Lower leg skin (tissue), 4 donors: ENCODE results near the gene FCHSD1. TPM values are rescaled to one million over a fixed set of nuclear protein-coding genes. Genes with fewer than 3 reads are reported as not detected.

Source experiments
- DNase-seq, 2 donors: peaks; one replicate each; pipeline ENCODE4 v3.0.0-alpha.2; 2019; ENCODE audit warnings: low spot score in 2 of 2
- H3K4me3 ChIP-seq: fragments of 200-600 bp; sonication (generic); 2 replicates; pipeline ENCODE4 v1.5.1; 2017; ENCODE audit warnings: mild to moderate bottlenecking, low read depth; ENCODE audit not compliant: poor library complexity, severe bottlenecking
- POLR2A ChIP-seq, 2 donors: fragments of 450-650 bp; IDR thresholded peaks; one replicate each; pipeline ENCODE4 v1.6.1; 2016 to 2017; ENCODE audit warnings: antibody characterized with exemption in 2 of 2, mild to moderate bottlenecking in 1 of 2, moderate library complexity in 1 of 2
- WGBS, 2 donors: methylation state at CpG; one replicate each; pipeline ENCODE4 v1.1.5; 2018; 5-methylcytosine and 5-hydroxymethylcytosine counted together
- intact Hi-C: fragments of 100-400 bp; cut with DNase I; formaldehyde crosslinking; loops from one replicate; pipeline ENCODE4 v1.15.0; 2023; ENCODE audit warnings: low total_unique reads
- total RNA-seq, 4 donors: library from RNA; depleted of rRNA; stranded (reverse); fragments of >200 nt; gene quantifications; one replicate each; pipeline ENCODE4 v1.1.0, GENCODE V29; 2016
- TF ChIP-seq, protein P1 (sequence below), 3 donors: fragments of 450-650 bp; IDR thresholded peaks; one replicate each; pipeline ENCODE4 v1.5.1; 2016; ENCODE audit warnings: antibody characterized with exemption in 3 of 3, mild to moderate bottlenecking in 3 of 3, moderate library complexity in 2 of 3

FCHSD1 gene
- total RNA-seq, 4 donors from 2014 or later: 72.1 to 136 (median 101) TPM

DNA sequence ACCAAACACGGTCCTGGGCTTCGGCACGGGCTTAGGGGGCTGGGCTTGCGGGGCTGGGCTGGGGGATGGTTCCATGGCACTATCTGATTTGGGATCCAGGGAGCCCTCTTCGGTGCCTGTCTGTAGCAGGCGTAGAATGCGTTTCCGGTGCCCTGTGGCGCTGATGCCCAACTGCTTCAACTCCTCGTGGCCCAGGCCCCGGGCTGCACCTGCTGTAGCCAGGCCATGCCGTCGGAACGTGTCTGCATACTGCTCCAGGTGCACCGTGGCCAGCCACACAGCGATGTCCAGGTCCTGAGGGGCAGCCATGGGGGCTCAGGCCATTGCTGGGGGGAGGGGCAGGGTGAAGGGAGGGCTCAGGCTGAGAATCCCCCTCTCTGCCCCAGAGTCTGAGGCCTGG lies 29.0 kb upstream of the FCHSD1 start:
- intact Hi-C loops: no loop called here
- no peak overlapping the region for H3K4me3 ChIP-seq
- TF ChIP-seq, protein P1, sequence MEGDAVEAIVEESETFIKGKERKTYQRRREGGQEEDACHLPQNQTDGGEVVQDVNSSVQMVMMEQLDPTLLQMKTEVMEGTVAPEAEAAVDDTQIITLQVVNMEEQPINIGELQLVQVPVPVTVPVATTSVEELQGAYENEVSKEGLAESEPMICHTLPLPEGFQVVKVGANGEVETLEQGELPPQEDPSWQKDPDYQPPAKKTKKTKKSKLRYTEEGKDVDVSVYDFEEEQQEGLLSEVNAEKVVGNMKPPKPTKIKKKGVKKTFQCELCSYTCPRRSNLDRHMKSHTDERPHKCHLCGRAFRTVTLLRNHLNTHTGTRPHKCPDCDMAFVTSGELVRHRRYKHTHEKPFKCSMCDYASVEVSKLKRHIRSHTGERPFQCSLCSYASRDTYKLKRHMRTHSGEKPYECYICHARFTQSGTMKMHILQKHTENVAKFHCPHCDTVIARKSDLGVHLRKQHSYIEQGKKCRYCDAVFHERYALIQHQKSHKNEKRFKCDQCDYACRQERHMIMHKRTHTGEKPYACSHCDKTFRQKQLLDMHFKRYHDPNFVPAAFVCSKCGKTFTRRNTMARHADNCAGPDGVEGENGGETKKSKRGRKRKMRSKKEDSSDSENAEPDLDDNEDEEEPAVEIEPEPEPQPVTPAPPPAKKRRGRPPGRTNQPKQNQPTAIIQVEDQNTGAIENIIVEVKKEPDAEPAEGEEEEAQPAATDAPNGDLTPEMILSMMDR (IDR thresholded peaks at IDR 0.05): no peak
- no peak for TF ChIP-seq POLR2A (IDR thresholded peaks at IDR 0.05)
- WGBS, 2 donors: 88 to 93% methylated on average over 3 to 15 of the region's 16 CpGs
- no peak for DNase-seq

DNA sequence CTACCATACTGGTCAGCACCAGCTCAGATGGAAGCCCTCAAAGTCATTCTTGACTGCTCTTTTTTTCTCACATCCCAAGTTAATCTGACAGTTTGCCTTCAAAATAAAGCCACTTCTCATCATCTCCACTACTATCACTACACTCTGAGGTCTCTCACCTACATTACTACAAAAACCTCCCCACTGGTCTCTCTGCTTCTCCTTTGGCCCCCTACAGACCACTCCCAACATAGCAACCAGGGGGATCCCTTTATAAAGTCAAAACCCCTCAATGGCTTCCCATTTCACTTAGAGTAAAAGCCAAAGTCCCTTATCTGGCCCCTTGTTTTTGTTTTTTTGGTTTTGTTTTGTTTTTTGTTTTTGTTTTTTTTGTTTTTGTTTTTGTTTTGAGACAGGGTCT lies 26.2 kb upstream of the FCHSD1 start:
- intact Hi-C loops: no loop called here
- H3K4me3 ChIP-seq: no peak overlapping the region

DNA sequence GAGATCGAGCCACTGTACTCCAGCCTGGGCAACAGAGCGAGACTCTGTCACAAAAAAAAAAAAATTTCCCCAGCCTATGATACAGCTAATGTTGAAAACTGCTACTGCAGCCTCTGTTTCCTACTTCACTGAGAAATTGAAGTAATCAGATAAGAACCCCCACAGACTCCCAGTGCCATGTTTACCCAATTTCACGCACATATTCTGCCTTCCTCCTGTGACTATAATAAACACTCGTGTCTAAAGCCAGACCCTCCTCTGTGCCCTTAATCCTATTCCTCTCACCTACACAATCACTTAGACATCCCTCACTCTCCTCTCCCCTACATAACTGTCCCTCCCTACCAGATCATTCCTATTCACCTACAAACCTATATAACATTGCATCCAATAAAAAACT lies 24.5 kb upstream of the FCHSD1 start:
- intact Hi-C loops: no loop called here
- TF ChIP-seq, protein P1 (IDR thresholded peaks at IDR 0.05): no peak
- no peak for TF ChIP-seq POLR2A (IDR thresholded peaks at IDR 0.05)
- H3K4me3 ChIP-seq: no peak overlapping the region
- 79 to 90% methylated on average over 4 of the region's 4 CpGs for WGBS, 2 donors
- no peak for DNase-seq

More for the DNA sequence above, 26.2 kb upstream of the FCHSD1 start:
- TF ChIP-seq POLR2A (IDR thresholded peaks at IDR 0.05): no peak
- TF ChIP-seq, protein P1 (IDR thresholded peaks at IDR 0.05): no peak
- no peak for DNase-seq

DNA sequence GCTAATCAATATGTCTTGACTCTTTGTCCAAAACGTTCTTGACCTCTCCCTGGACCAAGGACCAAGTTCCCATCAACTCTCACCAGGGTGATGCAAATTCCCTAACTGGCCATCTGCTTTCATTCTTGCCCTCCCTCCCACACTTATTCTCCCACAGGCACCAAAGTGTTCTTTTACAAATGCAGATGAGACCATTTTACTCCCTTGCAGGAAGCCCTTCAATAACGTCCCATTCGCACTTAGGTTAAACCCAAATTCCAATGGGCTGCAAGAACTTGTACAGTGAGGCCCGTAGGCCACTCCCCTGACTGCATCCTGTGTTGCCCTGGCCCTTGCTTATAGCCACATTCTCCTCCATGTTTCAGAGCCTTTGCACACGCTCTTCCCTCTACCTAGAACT lies 23.5 kb upstream of the FCHSD1 start:
- H3K4me3 ChIP-seq: no peak overlapping the region
- intact Hi-C loops: no loop called here
- TF ChIP-seq POLR2A (IDR thresholded peaks at IDR 0.05): no peak
- TF ChIP-seq, protein P1 (IDR thresholded peaks at IDR 0.05): no peak
- WGBS, 2 donors: 61 to 75% methylated on average over 5 of the region's 5 CpGs
- DNase-seq: no peak

DNA sequence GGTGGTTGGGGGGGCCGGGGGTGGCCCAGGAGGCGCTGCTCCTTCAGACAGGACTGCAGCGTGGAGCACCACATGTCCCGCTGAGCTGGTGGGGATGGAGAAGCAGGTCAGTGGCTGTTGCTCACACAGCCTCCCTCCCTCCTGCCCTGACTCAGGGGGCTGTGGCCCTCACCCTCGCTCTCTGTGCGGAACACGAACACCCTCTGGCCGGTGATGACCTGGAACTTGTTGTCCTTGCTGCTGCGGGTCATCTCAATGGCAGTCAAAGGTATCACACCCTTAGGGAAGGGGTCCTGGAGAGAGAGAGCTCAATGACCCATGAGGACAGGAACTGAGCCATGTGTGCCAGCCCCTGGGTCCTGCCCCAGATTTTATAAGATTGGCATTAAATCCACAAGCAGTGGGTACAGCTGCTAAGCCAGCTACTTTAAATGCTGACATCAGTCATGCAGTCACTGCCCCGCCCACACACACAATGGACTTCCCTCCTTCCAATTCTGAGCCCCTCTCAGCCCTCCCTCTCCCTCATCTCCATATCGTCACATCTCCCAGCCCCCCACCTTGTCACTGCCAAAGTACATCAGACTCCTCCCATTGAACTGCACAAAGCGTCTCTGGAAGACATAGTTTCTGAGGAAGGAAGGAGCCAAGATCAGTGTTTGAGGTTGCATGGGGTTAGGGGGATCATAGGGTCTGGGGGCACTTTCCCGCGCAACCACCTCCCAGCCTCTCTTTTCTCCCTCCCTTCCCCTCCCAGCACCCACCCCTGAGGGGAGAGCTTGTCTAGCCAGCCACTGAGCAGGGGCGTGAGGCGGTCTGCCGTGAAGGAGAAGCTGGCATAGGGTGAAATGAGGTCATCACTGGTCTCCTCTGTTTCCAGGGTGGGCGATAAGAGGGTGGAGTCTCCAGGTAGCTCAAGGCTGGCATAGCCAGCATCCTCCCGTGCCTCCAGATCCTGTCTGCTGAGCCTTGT lies 21.9 kb upstream of the FCHSD1 start:
- TF ChIP-seq, protein P1 (IDR thresholded peaks at IDR 0.05): no peak
- TF ChIP-seq POLR2A (IDR thresholded peaks at IDR 0.05): no peak
- intact Hi-C loops: no loop called here
- 59 to 77% methylated on average over 18 to 19 of the region's 19 CpGs for WGBS, 2 donors
- no peak overlapping the region for H3K4me3 ChIP-seq
- DNase-seq: no peak
